ENCODE measurements around the gene ERN1. TPM values are rescaled to one million over a fixed set of nuclear protein-coding genes. Genes with fewer than 3 reads are reported as not detected.

The ERN1 gene
- total and polyA plus RNA-seq, 2 donors (not counting 3 experiments of a cell fraction or from before 2014, with no cell fraction given): 9.1 to 21.5 TPM

- DNase-seq (ENCODE audit: low read depth, low spot score) (no peak), FAIRE-seq (no peak)
- H3K4me1 ChIP-seq (ENCODE audit: control insufficient read depth, extremely low read depth, insufficient read depth, low read length): no peaks in the 10 kb centered on the region
- H3K9ac ChIP-seq (replicated peaks; ENCODE audit: extremely low read depth, insufficient read depth, low read length): no peak overlapping the region
- H3K4me2 ChIP-seq (ENCODE audit: insufficient read depth, low read length): no peak overlapping the region
- H3K27me3 ChIP-seq (ENCODE audit: control insufficient read depth in 2 of 2, insufficient read depth in 2 of 2, low read length in 2 of 2): no peaks in the 10 kb centered on the region
- H3K79me2 ChIP-seq (ENCODE audit: control insufficient read depth, insufficient read depth, low read length): no peaks in the 10 kb centered on the region
- H2AFZ ChIP-seq (ENCODE audit: low read depth, low read length): no peak overlapping the region
- TF ChIP-seq MYC (IDR thresholded peaks at IDR 0.05; ENCODE audit: low read depth, low read length) (no peak), MAX (IDR thresholded peaks at IDR 0.05; ENCODE audit: insufficient read depth, insufficient read length) (no peak), EZH2 (IDR thresholded peaks at IDR 0.05; ENCODE audit: borderline replicate concordance, low read depth, low read length, severe bottlenecking) (no peak), POLR2A (IDR thresholded peaks at IDR 0.05; ENCODE audit: low read depth, low read length) (no peak), FOS (IDR thresholded peaks at IDR 0.05; ENCODE audit: borderline replicate concordance, insufficient read depth, low read length) (no peak), POLR2AphosphoS5 (IDR thresholded peaks at IDR 0.05; ENCODE audit: insufficient read depth, low read depth, low read length) (no peak), GATA2 (IDR thresholded peaks at IDR 0.05; ENCODE audit: insufficient read depth, insufficient read length, low read depth, low read length) (no peak), CTCF (IDR thresholded peaks at IDR 0.05; ENCODE audit: extremely low read depth in 1 of 2, insufficient read depth in 1 of 2, low read depth in 1 of 2, low read length in 2 of 2) (no peak), JUN (IDR thresholded peaks at IDR 0.05; ENCODE audit: borderline replicate concordance, insufficient read depth, insufficient read length, low read depth) (no peak)
- no peak overlapping the region for H3K27ac ChIP-seq (ENCODE audit: insufficient read depth, low read depth, low read length)
- no peaks in the 10 kb centered on the region for H4K20me1 ChIP-seq (replicated peaks; ENCODE audit: control insufficient read depth, extremely low read depth, insufficient read depth, low read length)
- POLR2A ChIA-PET: interaction anchor here (0.8 kb wide), 1 partner anchor 27 kb away, joined by 3 read pairs; no protein-coding TSS in a partner anchor
- H3K9me1 ChIP-seq (replicated peaks; ENCODE audit: control insufficient read depth, extremely low read depth, insufficient read depth, low read length): no peaks in the 10 kb centered on the region
- no peaks in the 10 kb centered on the region for H3K9me3 ChIP-seq (replicated peaks; ENCODE audit: control insufficient read depth, insufficient read depth, low read length)
- BruUV-seq (replicated peaks): no TSS peak
- dilution Hi-C loops (cut with MboI; ENCODE audit: extremely low pct_ligation_motif_present, low sequenced_read_pairs): no loop called here
- CTCF ChIA-PET: interaction anchor here (1.6 to 3.5 kb wide), 5 partner anchors 12 to 59 kb away, joined by 3 to 14 read pairs (median 9); no protein-coding TSS in a partner anchor
- H3K36me3 ChIP-seq (ENCODE audit: control insufficient read depth in 2 of 2, extremely low read depth in 1 of 2, insufficient read depth in 2 of 2, low read length in 2 of 2): peaks cover 7 to 19% of the 10 kb centered on the region in 2 experiments
- intact Hi-C loops (cut with micrococcal nuclease): no loop called here
- H3K4me3 ChIP-seq (replicated peaks in 1 of 3; ENCODE audit: insufficient read depth in 1 of 3, low read depth in 1 of 3, low read length in 3 of 3): no peak overlapping the region
Measured at GRCh38 chr17:64075913-64076312, 54.0 kb downstream of the ERN1 start.
